EH (cell line): ENCODE measurements around the gene KLHDC2.
"Not testable (repeated sequence)": the region's sequence is repeated elsewhere in the genome, so short reads cannot be mapped to it uniquely, and the experiment has no call there.

ENCODE experiments used
- DNase-seq: peaks from one replicate; pipeline ENCODE4 v3.0.0-alpha.2; 2015; ENCODE audit warnings: low read depth

KLHDC2 gene

GRCh38 chr14:49781040-49781439 is 13.1 kb downstream of the KLHDC2 start:
- DNase-seq: not testable (repeated sequence)

- no peak for DNase-seq
These were observed 15.6 kb downstream of the KLHDC2 start for GRCh38 chr14:49783394-49784014.

GRCh38 chr14:49786315-49786714 is 18.4 kb downstream of the KLHDC2 start:
- DNase-seq: no peak

GRCh38 chr14:49792618-49793017 is 24.7 kb downstream of the KLHDC2 start:
- DNase-seq: no peak

- DNase-seq: no peak
These were observed 28.1 kb downstream of the KLHDC2 start for GRCh38 chr14:49796025-49796424.

DNA sequence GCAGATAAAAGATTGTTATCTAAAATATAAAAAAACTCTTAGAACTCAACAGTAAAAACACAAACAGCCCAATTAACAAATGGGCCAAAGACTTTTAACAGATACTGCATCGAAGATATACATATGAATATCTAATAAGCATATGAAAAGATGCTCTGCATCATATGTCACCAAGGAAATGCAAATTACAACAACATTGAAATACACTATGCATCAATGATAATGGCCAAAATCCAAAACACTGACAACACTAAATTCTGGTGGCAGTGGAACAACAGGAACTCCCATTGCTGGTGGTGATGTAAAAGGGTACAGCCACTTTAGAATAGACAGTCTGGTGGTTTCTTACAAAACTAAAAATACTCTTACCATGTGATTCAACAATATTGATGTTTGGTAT is 40.8 kb downstream of the KLHDC2 start:
- DNase-seq: no peak

DNA sequence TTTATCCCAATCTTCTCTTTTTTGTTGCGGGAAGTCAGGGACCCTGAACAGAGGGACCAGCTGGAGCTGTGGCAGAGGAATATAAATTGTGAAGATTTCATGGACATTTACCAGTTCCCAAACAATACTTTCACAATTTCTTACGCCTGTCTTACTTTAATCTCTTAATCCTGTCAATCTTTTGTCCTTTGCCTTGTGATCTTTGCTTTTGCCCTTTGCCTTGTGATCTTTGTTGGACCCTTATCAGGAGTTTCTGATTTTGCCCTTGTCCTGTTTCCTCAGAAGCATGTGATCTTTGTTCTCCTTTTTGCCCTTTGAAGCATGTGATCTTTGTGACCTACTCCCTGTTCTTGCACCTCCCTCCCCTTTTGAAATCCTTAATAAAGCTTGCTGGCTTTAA is 48.2 kb downstream of the KLHDC2 start:
- DNase-seq: not testable (repeated sequence)

- DNase-seq: no peak
These were observed 48.9 kb downstream of the KLHDC2 start for GRCh38 chr14:49816844-49817243.

DNA sequence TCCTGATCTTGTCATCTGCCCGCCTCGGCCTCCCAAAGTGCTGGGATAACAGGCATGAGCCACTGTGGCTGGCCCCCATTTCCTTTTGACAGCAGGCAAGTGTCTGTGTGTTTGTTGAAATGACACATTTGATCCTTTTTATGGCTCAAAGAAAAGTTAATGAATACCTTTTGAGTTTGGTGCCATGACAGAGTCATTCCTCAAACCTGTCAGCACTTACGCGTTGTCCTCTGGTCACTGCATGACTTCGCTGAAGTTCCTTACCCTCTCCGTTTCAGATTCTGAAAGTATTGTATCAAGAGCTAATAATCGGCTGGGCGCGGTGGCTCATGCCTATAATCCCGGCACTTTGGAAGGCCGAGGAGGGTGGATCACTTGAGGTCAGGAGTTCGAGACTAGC is 52.2 kb downstream of the KLHDC2 start:
- no peak for DNase-seq

- no peak for DNase-seq
These were observed 60.7 kb downstream of the KLHDC2 start for GRCh38 chr14:49828640-49829039.
